ENCODE data around the gene IQGAP2.

- TF ChIP-seq POLR2A (IDR thresholded peaks at IDR 0.05) (no peak), CTCF (IDR thresholded peaks at IDR 0.05) (no peak)
These were observed 129.9 kb downstream of the IQGAP2 start for GRCh38 chr5:76532973-76533372.

All from testis (tissue), 2 donors.